ENCODE measurements around the gene DGAT2L6.

DGAT2L6 gene

GRCh38 chrX:70176938-70177533 lies at the start of gene DGAT2L6:
Gene DGAT2L6 (plus strand): TSS chrX:70177483. CDS start chrX:70177583, 100 bp downstream.
- DNase-seq, result no peak

GRCh38 chrX:70128071-70128470 lies 49.2 kb upstream of the DGAT2L6 start:
- DNase-seq, result no peak

- DNase-seq, result no peak
Measured at GRCh38 chrX:70129816-70130215, 47.5 kb upstream of the DGAT2L6 start.

GRCh38 chrX:70132224-70132623 lies 45.1 kb upstream of the DGAT2L6 start:
- DNase-seq, result no peak

- DNase-seq, result peak; percentile 0
Measured at GRCh38 chrX:70132877-70133302, 44.4 kb upstream of the DGAT2L6 start.

- DNase-seq, result peak; percentile 87
Measured at GRCh38 chrX:70133303-70134115, 43.8 kb upstream of the DGAT2L6 start, which contains the start of gene IGBP1. Gene IGBP1 (plus strand): TSS chrX:70133447. CDS start chrX:70133948, 501 bp downstream.

- DNase-seq, result peak; percentile 26
Measured at GRCh38 chrX:70134116-70134477, 43.2 kb upstream of the DGAT2L6 start.

- DNase-seq, result no peak
Measured at GRCh38 chrX:70138622-70139021, 38.7 kb upstream of the DGAT2L6 start.

GRCh38 chrX:70139736-70140135 lies 37.5 kb upstream of the DGAT2L6 start:
- no peak for DNase-seq

GRCh38 chrX:70141373-70141772 lies 35.9 kb upstream of the DGAT2L6 start:
- no peak for DNase-seq

GRCh38 chrX:70166601-70167590 lies 10.4 kb upstream of the DGAT2L6 start:
- DNase-seq, result no peak

- DNase-seq, result no peak
Measured at GRCh38 chrX:70168238-70169188, 8.8 kb upstream of the DGAT2L6 start.

GRCh38 chrX:70169281-70169680 lies 8.0 kb upstream of the DGAT2L6 start:
- no peak for DNase-seq

GRCh38 chrX:70171624-70172023 lies 5.7 kb upstream of the DGAT2L6 start:
- DNase-seq, result no peak

- DNase-seq, result no peak
Measured at GRCh38 chrX:70172221-70172620, 5.1 kb upstream of the DGAT2L6 start.

GRCh38 chrX:70172964-70173363 lies 4.3 kb upstream of the DGAT2L6 start:
- no peak for DNase-seq

- no peak for DNase-seq
Measured at GRCh38 chrX:70174754-70175153, 2.5 kb upstream of the DGAT2L6 start.

- DNase-seq, result no peak
Measured at GRCh38 chrX:70175338-70175737, 1.9 kb upstream of the DGAT2L6 start.

- DNase-seq, result no peak
Measured at GRCh38 chrX:70183091-70183490, 5.8 kb downstream of the DGAT2L6 start.

- no peak for DNase-seq
Measured at GRCh38 chrX:70190225-70190624, 12.9 kb downstream of the DGAT2L6 start.

- DNase-seq, result peak; percentile 9
Measured at GRCh38 chrX:70196961-70197720, 19.9 kb downstream of the DGAT2L6 start.
